HL-60/S4 treated with retinoic acid at 250 ng/mL for 4 days and 3 days (cell line): ENCODE results near the gene ELAVL2.

Source experiments
- in situ Hi-C: fragments of 300-500 bp; cut with MboI; formaldehyde crosslinking; loops from 2 replicates; pipeline ENCODE4 v1.7.0; 2022; ENCODE audit warnings: low sequenced_read_pairs

The ELAVL2 gene

GRCh38 chr9:23826120-23826629 lies at the start of gene ELAVL2:
ELAVL2 (minus strand) TSS chr9:23826240; CDS start chr9:23762234, 64,006 bp downstream.
- in situ Hi-C loops, result no loop called here

- in situ Hi-C loops, result no loop called here
These were observed 32.2 kb upstream of the ELAVL2 start for GRCh38 chr9:23858234-23858633.

- in situ Hi-C loops, result no loop called here
These were observed 30.0 kb upstream of the ELAVL2 start for GRCh38 chr9:23855873-23856604.

DNA sequence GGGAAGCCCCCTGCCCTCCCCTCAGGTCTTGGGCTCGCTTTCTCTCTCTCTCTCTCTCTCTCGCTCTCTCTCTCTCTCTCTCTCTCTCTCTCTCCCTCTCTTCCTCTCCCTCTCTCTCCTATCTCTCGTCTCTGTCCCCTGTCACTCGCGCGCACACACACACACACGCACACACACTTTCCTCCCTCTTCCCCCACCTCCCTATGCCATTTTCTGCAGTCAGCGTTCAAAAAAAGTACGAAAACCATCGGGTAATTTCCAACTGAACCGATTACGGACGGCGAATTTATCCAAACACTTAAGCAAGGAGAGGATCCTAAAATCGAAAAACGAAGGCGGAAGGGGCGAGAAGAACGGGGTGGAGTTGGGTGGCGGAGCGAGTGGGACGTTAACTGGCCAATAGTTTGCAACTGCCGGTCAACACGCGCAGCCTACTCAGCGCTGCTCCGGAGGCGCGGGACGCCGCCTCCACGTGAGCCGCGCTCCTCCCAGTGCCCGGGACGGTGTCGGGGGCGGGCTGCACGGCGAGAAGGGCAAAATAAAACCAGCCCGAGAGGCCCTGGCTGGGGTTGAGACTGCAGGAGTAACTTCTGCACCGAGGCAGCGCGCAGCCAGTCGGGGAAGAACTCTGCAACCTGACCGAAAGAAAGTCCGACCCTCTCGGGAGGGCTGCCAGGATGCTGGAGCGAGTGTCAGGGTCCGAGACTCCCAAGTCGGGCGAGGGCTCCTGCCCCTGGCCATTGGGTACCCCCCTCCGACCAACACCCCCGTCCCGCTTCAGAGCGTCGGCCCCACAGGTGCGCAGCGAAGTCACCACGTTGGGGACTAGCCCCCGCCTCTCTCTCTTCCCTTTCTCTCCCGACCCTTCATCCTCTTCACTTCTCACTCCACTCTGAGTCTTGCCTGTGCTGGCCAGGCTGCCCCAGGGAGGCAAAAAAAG lies 24.9 kb upstream of the ELAVL2 start:
- in situ Hi-C loops, result no loop called here

DNA sequence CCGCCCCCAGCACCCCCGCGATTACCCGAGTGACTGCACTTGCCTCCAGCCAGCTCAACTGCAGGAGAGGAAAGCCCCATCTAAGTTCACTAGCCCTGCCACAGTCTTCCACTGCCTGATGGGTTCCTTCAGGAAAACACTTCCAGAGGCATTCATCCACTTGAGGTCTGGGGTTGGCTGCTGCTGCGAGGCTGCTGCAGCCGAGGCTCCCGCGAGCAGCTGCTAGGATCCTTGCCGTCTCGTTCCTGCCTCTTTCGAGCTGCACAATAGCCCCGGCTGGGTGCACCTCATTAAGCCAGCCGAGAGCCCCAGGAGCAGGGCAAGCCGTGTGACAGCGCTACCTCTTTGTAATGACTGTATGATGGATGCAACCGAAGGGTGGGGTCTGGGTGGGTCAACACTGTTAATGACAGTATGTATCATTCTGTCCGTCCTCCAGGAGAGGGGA lies 24.2 kb upstream of the ELAVL2 start:
- in situ Hi-C loops, result no loop called here

GRCh38 chr9:23849379-23850035 lies 23.5 kb upstream of the ELAVL2 start:
- in situ Hi-C loops, result no loop called here

DNA sequence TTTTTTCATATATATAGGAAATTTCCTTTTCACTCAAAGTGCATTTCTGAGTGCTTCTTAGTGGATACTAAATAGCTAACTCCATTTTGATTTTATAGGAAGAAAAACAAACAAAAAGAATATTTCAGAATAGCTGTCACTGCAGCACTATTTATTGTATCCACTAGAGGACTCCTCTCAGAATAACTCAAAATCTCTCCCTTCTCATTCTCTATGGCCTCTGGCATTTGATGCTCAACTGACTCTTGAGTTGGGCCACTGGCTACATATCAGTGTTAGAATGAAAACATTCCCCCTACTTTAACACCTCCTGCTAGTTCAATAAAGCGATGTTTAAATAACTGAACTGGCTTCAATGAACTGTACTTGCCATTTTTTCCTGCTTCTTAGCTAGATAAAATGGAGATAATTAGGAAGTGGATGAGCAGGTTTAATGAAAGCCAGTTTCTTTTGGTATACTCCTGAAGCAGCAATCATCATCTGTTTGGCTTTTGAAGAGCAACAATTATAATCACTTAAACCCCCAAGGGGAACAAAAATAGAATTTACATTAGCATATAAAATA lies 16.6 kb upstream of the ELAVL2 start:
- in situ Hi-C loops, result no loop called here

GRCh38 chr9:23841304-23841703 lies 15.3 kb upstream of the ELAVL2 start:
- in situ Hi-C loops, result no loop called here

GRCh38 chr9:23837038-23837437 lies 11.0 kb upstream of the ELAVL2 start:
- in situ Hi-C loops, result no loop called here

- in situ Hi-C loops, result no loop called here
These were observed 5.1 kb upstream of the ELAVL2 start for GRCh38 chr9:23830929-23831730.

GRCh38 chr9:23830476-23830805 lies 4.4 kb upstream of the ELAVL2 start:
- in situ Hi-C loops, result no loop called here

DNA sequence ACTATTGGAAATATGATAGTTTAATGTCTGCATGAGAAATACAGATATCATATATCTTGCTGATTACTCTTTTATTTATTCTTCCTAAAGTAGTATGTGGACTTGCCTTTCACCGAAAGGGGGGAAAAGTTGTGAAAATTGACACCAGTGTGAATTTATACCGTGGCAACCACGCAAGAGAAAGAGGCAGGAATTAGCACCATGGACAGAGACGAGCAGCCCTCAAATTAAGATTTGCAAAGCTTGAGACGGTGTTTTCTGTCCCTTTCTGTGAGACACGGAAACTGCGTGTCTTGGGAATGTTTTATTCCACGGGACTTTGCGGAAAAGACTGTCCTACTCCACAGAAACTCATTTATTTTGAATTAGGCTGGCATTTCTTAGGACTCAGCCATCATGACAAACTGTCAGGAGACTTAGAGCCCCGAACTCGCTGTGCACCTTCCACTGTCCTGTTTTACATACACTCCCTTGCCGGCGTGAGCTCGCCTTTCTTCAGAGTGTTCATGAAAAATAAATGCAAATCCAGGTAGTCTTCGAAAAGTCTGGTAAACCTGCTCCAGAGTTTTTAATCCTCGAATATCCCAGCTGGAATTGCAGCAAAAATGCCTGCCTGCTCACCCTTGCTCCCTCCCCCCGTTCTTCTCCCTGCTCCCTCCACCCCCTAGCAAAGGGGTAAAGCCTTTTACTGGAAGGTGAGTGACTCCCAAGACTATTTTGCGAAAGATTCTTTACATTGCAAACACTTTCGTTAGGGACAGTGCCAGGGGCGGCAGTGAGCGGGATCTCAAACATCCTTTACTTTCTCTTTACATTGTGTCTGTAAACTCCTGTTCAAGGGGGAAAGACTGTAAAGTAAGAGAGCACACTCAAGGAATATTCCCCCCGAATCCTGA lies 3.8 kb upstream of the ELAVL2 start:
- in situ Hi-C loops, result no loop called here

DNA sequence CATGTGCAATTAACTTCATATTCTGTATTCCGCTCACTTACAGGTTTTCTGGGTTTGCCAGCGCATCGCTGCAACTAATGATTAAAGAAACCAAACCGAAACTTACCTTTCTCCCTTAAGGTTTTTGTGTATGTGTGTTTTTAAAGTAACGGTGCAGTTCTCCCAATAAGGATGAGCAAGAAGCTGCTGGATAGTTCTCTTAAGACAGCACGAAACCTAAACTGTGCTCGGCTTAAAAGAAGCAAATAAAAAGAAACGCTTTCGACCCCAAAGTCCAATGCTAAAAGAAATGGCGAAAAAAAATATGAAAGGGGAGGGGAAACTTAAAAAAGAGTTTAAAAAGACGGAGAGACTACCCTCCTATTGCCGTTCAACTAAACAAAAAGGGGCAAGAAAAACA lies 340 bp downstream of the ELAVL2 start:
- in situ Hi-C loops, result no loop called here

- in situ Hi-C loops, result no loop called here
These were observed 1.0 kb downstream of the ELAVL2 start for GRCh38 chr9:23824830-23825591.

- in situ Hi-C loops, result no loop called here
These were observed 1.8 kb downstream of the ELAVL2 start for GRCh38 chr9:23823986-23824829.

DNA sequence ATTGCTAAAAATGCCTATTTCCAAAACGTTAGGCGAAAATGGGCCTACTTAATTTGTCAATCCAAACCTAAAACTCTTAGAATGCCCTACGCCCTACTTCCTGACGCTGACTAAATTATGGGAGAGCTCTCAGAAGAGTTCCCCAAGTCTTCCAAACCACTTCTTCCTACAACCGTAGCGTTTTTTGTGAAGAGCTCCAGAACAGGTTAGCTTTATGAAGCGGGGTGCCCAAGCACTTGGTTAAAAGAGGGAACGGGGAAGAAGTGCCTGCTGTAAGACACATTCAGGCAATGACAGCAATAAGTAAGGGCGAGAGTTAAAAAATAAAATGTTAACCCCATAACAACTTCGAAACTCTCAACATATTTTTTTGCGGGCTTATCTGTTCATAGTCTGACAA lies 2.8 kb downstream of the ELAVL2 start:
- in situ Hi-C loops, result no loop called here
